ENCODE data around the gene SIDT2.

The SIDT2 gene

DNA sequence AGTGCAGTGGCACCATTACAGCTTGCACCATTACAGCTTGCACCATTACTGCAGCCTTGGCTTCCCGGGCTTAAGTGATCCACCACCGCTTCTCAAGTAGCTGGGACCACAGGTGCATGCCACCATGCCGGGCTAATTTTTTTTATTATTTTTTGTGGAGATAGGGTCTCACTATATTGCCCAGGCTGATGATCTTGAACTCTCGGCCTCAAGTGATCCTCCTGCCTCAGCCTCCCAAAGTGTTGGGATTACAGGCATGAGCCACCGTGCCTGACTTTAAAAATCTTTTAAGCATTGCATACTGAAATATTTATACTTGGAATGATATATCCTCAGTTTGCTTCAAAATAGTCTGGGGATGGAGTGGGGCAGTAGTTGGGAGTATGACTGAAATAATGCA is 24.1 kb upstream of the SIDT2 start:
- no peak for TF ChIP-seq JUND (IDR thresholded peaks at IDR 0.05; ENCODE audit: low read depth)
- in situ Hi-C loops (cut with HindIII; ENCODE audit: low pct_unique_long_range_greater_than_20kb, low sequenced_read_pairs): no loop called here

DNA sequence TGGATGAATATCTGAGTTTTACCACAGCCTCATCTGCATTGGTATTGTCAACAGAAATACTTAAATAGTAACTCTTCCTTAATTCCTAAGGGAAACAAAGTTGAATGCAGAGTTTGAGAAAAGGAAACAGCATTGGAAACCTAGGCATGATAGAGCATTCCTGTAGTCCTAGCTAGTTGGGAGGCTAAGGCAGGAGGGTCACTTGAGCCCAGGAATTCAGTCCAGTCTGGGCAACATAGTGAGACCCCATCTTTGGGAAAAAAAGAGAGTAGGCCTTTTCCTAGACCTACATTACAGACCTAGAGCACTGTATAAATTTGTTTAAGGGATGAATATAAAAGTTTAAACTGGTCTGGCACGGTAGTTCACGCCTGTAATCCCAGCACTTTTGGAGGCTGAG is 21.0 kb upstream of the SIDT2 start:
- in situ Hi-C loops (cut with HindIII; ENCODE audit: low pct_unique_long_range_greater_than_20kb, low sequenced_read_pairs): no loop called here
- DNase-seq (ENCODE audit: low read depth in 1 of 2, low spot score in 1 of 2): no peak
- no peak for TF ChIP-seq JUND (IDR thresholded peaks at IDR 0.05; ENCODE audit: low read depth)

More for the DNA sequence above, 24.1 kb upstream of the SIDT2 start:
- no peak for DNase-seq (ENCODE audit: low read depth in 1 of 2, low spot score in 1 of 2)

DNA sequence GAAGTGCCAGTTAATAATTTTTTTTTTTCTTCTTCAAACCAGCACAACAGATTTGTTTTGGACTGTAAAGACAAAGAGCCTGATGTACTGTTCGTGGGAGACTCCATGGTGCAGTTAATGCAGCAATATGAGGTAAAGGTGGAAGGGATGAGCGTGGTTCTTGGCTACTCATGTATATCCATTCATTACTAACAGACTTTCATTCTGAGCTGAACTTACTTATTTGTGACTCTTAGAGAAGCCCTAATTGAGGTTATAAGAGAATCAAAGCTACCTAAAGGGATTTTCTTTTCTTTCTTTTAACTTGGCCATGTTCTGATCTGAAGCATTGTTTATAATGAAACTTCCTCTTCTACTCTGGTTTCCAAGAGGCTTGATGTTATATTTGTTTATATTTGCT is 18.7 kb upstream of the SIDT2 start:
- in situ Hi-C loops (cut with HindIII; ENCODE audit: low pct_unique_long_range_greater_than_20kb, low sequenced_read_pairs): no loop called here
- DNase-seq (ENCODE audit: low read depth in 1 of 2, low spot score in 1 of 2): no peak
- no peak for TF ChIP-seq JUND (IDR thresholded peaks at IDR 0.05; ENCODE audit: low read depth)

DNA sequence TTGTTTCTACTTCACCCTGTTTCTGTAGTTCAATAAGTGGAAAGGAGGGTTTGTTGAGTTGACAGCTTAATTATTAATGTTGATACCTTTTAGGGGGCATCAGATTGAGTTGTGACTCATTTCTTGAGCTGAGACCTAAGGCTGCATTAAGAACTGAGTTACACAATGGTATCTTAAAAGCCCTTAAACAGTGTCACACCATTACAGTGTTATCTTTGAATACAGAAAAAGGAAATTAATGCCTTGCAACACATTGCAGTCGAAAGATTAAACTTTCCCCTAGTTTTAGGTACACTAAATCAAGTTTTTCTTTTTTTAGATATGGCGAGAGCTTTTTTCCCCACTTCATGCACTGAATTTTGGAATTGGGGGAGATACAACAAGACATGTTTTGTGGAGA is 17.7 kb upstream of the SIDT2 start:
- in situ Hi-C loops (cut with HindIII; ENCODE audit: low pct_unique_long_range_greater_than_20kb, low sequenced_read_pairs): no loop called here
- TF ChIP-seq JUND (IDR thresholded peaks at IDR 0.05; ENCODE audit: low read depth): no peak
- DNase-seq (ENCODE audit: low read depth in 1 of 2, low spot score in 1 of 2): no peak

DNA sequence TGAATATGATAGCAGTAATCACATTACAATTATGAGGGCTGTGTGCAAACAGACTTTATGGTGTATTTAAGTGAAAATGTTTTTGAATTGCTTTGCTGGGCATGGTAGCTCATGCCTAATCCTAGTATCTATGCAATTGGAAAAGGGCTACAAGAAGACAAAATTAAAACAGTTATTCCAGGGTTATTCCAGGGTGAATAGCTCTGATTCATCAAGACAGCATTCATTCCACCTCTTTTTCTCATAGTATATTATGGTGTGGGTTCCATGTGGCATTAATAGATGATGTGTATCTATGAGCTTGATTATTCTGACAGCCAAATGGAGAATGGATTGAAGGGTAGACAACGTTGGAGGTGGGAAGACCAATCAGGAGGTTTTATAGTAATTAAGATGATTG is 12.1 kb upstream of the SIDT2 start:
- TF ChIP-seq JUND (IDR thresholded peaks at IDR 0.05; ENCODE audit: low read depth): no peak
- DNase-seq (ENCODE audit: low read depth in 1 of 2, low spot score in 1 of 2): no peak
- in situ Hi-C loops (cut with HindIII; ENCODE audit: low pct_unique_long_range_greater_than_20kb, low sequenced_read_pairs): no loop called here

DNA sequence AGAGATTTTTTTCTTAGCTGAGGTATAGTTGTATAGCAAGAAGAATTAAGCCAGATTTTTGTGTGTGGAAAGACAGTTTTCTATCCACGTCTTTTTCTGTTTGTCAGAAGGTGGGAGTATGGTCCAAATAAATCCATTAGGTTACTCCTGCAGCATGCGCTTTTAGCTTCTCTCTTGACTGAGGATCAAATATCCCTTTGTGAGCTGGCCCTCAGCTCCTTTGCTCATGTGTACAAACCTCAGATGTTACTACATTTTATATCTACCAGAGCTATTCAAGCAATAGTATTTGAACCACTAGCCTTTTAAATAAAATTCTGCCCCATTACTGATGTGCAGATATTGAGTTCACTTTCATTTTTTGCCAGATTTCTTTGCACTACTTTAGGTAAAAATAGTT is 8.8 kb upstream of the SIDT2 start:
- no peak for TF ChIP-seq JUND (IDR thresholded peaks at IDR 0.05; ENCODE audit: low read depth)
- in situ Hi-C loops (cut with HindIII; ENCODE audit: low pct_unique_long_range_greater_than_20kb, low sequenced_read_pairs): no loop called here
- DNase-seq (ENCODE audit: low read depth in 1 of 2, low spot score in 1 of 2): no peak

DNA sequence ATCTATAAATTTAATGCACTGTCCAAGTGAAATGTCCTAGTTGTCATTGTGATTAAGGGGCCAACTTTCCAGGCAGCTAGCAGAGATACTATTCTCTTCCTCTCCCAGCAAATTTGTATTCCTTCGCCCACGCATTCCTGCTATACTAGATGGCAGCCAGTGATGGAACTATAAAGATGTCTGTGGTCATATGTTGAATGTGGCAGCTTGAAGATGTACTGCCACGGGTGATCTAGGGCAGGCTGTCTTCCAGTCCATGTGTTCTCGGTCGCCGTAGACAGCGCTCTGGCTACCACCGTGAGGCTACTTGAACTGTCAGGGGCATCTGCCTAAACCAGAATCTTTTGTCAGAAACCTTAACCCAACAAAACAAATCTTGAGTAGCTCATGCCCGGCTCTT is 8.3 kb upstream of the SIDT2 start:
- no peak for DNase-seq (ENCODE audit: low read depth in 1 of 2, low spot score in 1 of 2)
- TF ChIP-seq JUND (IDR thresholded peaks at IDR 0.05; ENCODE audit: low read depth): no peak
- in situ Hi-C loops (cut with HindIII; ENCODE audit: low pct_unique_long_range_greater_than_20kb, low sequenced_read_pairs): no loop called here

DNA sequence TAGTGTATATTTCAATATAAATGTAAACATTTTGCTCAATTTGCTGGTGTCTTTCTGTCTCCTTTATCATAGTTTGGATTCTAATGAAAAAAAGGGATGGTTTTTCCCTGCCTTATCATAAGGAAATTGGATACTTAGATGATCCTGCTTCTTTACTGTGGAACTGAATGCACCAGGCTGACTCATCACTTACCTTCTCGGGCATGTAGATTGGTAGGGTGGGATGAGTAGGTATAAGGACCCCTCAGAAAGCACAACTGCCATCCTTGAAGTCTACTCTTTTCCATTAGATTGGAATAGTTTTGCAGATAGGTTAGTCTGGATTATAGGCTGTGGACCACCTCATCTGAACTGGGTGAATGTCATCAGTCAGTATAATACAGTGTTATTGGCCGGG is 7.5 kb upstream of the SIDT2 start:
- DNase-seq (ENCODE audit: low read depth in 1 of 2, low spot score in 1 of 2): no peak
- in situ Hi-C loops (cut with HindIII; ENCODE audit: low pct_unique_long_range_greater_than_20kb, low sequenced_read_pairs): no loop called here
- TF ChIP-seq JUND (IDR thresholded peaks at IDR 0.05; ENCODE audit: low read depth): no peak

DNA sequence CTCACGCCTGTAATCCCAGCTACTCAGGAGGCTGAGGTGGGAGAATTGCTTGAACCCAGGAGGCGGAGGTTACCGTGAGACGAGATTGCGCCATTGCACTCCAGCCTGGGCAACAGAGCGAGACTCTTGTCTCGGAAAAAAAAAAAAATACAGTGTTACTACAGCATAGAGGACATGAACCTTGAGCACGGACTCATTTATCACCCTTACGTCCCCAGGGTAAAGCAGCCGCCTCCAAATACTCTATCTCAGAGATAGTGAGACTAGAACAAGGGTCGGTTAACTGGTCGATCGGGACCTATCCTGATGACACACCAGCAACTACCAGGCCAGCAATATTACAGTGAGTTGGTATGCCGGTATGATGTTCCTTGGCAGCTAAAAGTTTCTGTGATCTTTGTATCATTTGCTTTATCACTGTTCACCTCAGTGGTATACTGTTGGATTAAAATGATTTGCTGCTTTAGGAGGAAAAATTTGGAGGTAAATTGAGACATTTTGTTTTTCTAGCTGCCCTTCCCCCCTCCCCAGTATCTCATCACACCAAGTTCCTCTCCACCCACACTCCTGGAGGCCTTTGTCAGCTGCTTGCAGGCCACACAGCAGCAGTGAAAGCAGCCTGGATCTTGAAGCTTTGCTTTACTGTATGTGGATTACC is 7.0 kb upstream of the SIDT2 start:
- no peak for DNase-seq (ENCODE audit: low read depth in 1 of 2, low spot score in 1 of 2)
- in situ Hi-C loops (cut with HindIII; ENCODE audit: low pct_unique_long_range_greater_than_20kb, low sequenced_read_pairs): no loop called here
- TF ChIP-seq JUND (IDR thresholded peaks at IDR 0.05; ENCODE audit: low read depth): no peak

DNA sequence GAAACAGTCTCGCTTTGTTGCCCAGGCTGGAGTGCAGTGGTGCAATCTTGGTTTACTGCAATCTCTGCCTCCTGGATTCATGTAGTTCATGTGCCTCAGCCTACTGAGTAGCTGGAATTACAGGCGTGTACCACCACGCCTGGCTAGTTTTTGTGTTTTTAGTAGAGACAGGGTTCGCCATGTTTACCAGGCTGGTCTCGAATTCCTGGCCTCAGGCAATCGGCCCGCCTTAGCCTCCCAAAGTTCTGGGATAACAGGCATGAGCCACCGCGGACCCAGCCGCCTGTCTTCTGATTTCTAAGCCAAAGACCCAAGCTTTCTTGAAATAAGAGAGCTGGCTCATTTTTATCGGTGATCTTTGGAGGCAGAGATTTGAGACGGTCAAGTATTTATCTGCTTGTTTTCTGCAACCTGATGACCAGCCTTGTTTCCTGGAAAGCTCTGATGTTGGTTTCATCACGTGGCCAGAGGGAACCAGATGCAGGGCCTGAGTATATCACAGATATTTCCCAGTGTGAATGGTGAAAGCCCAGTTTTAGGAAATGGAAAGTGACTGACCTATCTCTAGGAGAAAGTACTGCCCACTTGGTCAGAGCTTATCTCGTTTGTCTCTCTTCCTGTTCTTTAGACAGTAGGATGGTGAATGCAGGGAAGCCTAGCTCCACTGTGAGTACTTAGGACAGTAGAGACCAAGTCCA is 5.7 kb upstream of the SIDT2 start:
- DNase-seq (ENCODE audit: low read depth in 1 of 2, low spot score in 1 of 2): no peak
- in situ Hi-C loops (cut with HindIII; ENCODE audit: low pct_unique_long_range_greater_than_20kb, low sequenced_read_pairs): no loop called here

DNA sequence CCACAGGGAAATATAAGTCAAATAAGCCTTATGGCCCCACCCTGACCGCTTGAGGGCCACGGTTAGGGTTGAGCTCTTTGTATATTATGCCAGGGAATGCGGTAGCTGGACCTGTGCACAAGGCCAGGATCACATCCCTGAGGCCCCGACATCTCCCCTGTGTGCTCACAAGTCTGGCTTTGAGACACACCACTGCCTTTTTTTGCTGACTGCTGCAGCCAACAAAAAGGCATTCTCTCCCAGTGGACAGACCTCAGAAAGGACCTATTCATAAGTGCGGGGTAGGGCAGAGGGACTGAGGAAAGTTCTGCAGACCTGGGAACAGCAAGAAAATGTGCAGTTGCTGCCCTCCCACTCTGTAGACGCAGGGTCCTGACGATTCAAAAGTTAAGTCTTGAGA is 3.4 kb upstream of the SIDT2 start:
- TF ChIP-seq JUND (IDR thresholded peaks at IDR 0.05; ENCODE audit: low read depth): no peak
- in situ Hi-C loops (cut with HindIII; ENCODE audit: low pct_unique_long_range_greater_than_20kb, low sequenced_read_pairs): no loop called here
- DNase-seq (ENCODE audit: low read depth in 1 of 2, low spot score in 1 of 2): no peak

More for the DNA sequence above, 5.7 kb upstream of the SIDT2 start:
- no peak for TF ChIP-seq JUND (IDR thresholded peaks at IDR 0.05; ENCODE audit: low read depth)

DNA sequence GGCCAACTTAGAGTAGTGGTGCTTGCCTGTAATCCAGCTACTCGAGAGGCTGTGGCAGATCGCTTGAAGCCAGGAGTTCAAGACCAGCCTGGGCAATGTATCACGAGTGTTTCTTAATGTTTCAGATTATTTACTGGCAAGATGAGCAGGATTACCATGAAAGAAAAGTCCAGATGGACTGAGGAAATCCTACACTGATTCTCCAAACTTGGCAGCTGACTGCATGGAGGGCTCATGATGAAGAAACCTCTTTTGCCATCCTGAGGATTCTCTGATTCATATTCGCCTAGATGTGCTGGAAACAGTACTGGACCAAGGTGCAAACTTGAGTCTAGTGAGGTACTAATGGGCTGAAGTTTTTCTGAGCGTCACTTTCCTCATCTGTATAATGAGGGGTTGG is 2.8 kb upstream of the SIDT2 start:
- DNase-seq (ENCODE audit: low read depth in 1 of 2, low spot score in 1 of 2): no peak
- in situ Hi-C loops (cut with HindIII; ENCODE audit: low pct_unique_long_range_greater_than_20kb, low sequenced_read_pairs): no loop called here

DNA sequence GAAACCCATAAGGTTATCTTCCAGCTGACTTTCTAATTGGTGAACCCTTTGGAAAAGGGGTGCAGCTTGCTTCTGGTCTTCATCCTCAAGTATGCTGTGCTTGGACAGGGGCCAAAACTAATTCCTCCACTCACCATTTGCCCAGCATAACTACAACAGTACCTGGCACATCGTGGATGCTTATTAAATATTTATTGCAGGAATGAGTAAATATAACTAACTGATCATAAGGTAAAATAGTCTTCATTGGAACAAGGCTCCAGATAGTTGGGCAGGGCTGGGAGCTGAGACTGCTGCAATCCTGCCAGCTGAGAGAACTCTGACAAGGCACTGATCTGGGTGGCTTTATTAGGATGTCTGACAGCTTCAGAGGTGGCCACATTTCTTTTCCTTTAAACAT is 2.4 kb upstream of the SIDT2 start:
- in situ Hi-C loops (cut with HindIII; ENCODE audit: low pct_unique_long_range_greater_than_20kb, low sequenced_read_pairs): no loop called here
- DNase-seq (ENCODE audit: low read depth in 1 of 2, low spot score in 1 of 2): no peak
- no peak for TF ChIP-seq JUND (IDR thresholded peaks at IDR 0.05; ENCODE audit: low read depth)

More for the DNA sequence above, 2.8 kb upstream of the SIDT2 start:
- no peak for TF ChIP-seq JUND (IDR thresholded peaks at IDR 0.05; ENCODE audit: low read depth)

Data from T47D (cell line).